NCI-H748 (cell line): Measurements from ENCODE around the gene FAM193B.

Experiments used
- DNase-seq: peaks from one replicate; lab custom pipeline; 2025; ENCODE audit not compliant: unreplicated experiment; lab: John Stamatoyannopoulos, UW

Gene FAM193B

GRCh38 chr5:177472460-177473442 is 81.6 kb downstream of the FAM193B start:
- peak; percentile 67 for DNase-seq

- DNase-seq: no peak
Observed at GRCh38 chr5:177471610-177472356, 82.6 kb downstream of the FAM193B start.

- DNase-seq: no peak
Observed at GRCh38 chr5:177470759-177471536, 83.4 kb downstream of the FAM193B start.
